HEK293 (cell line): Measurements from ENCODE around the gene HES2.
"Not testable (repeated sequence)": the region's sequence is repeated elsewhere in the genome, so short reads cannot be mapped to it uniquely, and the experiment has no call there.

Source experiments
- MZF1 ChIP-seq: fragments of 450-650 bp; formaldehyde crosslinking; IDR thresholded peaks from 2 replicates; pipeline ENCODE4 v1.5.1; 2017; ENCODE audit warnings: missing biosample characterization, missing genetic modification characterization, borderline replicate concordance
- ZNF10 ChIP-seq: fragments of 450-650 bp; formaldehyde crosslinking; IDR thresholded peaks from 2 replicates; pipeline ENCODE4 v1.5.1; 2017; ENCODE audit warnings: missing biosample characterization, missing genetic modification characterization
- ZNF324 ChIP-seq: fragments of 450-650 bp; formaldehyde crosslinking; IDR thresholded peaks from 2 replicates; pipeline ENCODE4 v1.5.1; 2016; ENCODE audit warnings: missing biosample characterization, missing genetic modification characterization
- ZNF658 ChIP-seq: fragments of 450-650 bp; formaldehyde crosslinking; IDR thresholded peaks from 2 replicates; pipeline ENCODE4; 2016; ENCODE audit warnings: missing biosample characterization, missing genetic modification characterization
- TF ChIP-seq, protein P1 (sequence below): fragments of 450-650 bp; formaldehyde crosslinking; IDR thresholded peaks from 2 replicates; pipeline ENCODE4 v1.5.1; 2016; ENCODE audit warnings: missing biosample characterization, missing genetic modification characterization

DNA sequence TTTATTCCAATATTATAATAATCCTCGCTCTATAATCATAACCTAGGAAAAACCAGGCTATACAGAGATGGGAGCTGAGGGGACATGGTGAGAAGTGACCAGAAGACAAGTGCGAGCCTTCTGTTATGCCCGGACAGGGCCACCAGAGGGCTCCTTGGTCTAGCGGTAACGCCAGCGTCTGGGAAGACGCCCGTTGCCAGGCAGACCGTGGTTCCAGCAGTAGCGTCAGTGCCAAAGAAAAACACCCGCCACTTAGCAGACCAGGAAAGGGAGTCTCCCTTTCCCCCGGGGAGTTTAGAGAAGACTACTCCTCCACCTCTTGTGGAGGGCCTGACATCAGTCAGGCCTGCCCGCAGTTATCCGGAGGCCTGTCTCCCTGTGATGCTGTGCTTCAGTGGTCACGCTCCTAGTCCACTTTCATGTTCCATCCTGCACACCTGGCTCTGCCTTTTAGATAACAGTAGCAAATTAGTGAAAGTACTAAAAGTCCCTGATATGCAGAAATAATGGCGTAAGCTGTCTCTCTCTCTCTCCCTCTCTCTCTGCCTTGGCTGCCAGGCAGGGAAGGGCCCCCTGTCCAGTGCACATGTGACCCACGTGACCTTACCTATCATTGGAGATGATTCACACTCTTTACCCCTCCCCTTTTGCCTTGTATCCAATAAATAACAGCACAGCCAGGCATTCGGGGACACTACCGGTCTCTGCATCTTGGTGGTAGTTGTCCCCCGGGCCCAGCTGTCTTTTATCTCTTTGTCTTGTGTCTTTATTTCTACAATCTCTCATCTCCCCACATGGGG, 56.4 kb downstream of the HES2 start:
- not testable (repeated sequence) for TF ChIP-seq ZNF324, ZNF658, ZNF10, MZF1 (tag by site-specific recombination)
- TF ChIP-seq, protein P1, sequence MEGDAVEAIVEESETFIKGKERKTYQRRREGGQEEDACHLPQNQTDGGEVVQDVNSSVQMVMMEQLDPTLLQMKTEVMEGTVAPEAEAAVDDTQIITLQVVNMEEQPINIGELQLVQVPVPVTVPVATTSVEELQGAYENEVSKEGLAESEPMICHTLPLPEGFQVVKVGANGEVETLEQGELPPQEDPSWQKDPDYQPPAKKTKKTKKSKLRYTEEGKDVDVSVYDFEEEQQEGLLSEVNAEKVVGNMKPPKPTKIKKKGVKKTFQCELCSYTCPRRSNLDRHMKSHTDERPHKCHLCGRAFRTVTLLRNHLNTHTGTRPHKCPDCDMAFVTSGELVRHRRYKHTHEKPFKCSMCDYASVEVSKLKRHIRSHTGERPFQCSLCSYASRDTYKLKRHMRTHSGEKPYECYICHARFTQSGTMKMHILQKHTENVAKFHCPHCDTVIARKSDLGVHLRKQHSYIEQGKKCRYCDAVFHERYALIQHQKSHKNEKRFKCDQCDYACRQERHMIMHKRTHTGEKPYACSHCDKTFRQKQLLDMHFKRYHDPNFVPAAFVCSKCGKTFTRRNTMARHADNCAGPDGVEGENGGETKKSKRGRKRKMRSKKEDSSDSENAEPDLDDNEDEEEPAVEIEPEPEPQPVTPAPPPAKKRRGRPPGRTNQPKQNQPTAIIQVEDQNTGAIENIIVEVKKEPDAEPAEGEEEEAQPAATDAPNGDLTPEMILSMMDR: peak; percentile 42; the same call in 1 of the 2 replicates
